Body of pancreas (tissue), 4 donors: ENCODE measurements around the gene EHMT1.

Experiments
- POLR2A ChIP-seq, 3 donors: fragments of 450-650 bp; IDR thresholded peaks; one replicate each; pipeline ENCODE4 v1.6.1; 2016; ENCODE audit warnings: antibody characterized with exemption in 3 of 3, mild to moderate bottlenecking in 2 of 3
- TF ChIP-seq, protein P1 (sequence below), 7 experiments: fragments of 450-650 bp in 4 of 7; fragments of 200-600 bp in 3 of 7; sonication (generic) in 3 of 7; IDR thresholded peaks; one replicate each; pipeline ENCODE4 v1.5.1; 2016 to 2019; ENCODE audit warnings: antibody characterized with exemption in 7 of 7

DNA sequence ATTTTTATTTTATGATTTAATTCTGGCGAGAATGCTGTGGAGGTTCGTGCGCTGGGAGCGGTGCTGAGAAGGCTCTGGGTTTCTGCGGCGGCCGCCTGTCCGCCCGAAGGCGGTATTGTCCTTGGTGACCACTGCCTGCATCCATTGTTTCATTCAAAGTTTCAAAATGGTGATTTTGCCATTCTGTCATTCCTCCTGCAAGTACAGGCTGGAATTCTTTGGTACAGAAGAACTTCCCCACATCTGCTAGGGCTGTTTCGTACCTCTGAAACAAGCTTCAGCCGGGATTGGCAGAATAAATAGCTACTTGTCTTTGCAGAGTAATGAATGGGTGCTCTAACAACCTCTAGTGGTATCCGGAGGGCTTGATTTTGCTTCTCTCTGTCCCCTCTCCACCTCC lies 146.2 kb downstream of the EHMT1 start:
- TF ChIP-seq, protein P1, sequence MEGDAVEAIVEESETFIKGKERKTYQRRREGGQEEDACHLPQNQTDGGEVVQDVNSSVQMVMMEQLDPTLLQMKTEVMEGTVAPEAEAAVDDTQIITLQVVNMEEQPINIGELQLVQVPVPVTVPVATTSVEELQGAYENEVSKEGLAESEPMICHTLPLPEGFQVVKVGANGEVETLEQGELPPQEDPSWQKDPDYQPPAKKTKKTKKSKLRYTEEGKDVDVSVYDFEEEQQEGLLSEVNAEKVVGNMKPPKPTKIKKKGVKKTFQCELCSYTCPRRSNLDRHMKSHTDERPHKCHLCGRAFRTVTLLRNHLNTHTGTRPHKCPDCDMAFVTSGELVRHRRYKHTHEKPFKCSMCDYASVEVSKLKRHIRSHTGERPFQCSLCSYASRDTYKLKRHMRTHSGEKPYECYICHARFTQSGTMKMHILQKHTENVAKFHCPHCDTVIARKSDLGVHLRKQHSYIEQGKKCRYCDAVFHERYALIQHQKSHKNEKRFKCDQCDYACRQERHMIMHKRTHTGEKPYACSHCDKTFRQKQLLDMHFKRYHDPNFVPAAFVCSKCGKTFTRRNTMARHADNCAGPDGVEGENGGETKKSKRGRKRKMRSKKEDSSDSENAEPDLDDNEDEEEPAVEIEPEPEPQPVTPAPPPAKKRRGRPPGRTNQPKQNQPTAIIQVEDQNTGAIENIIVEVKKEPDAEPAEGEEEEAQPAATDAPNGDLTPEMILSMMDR (IDR thresholded peaks at IDR 0.05): no peak
- no peak for TF ChIP-seq POLR2A (IDR thresholded peaks at IDR 0.05)
